Left lobe of liver (tissue), 1 donor: Measurements from ENCODE around the gene SNCG. TPM values are rescaled to one million over a fixed set of nuclear protein-coding genes. Genes with fewer than 3 reads are reported as not detected.

ENCODE experiments used
- total RNA-seq: library from RNA; stranded (reverse); gene quantifications from one replicate; pipeline ENCODE4 v1.2.1, GENCODE V29; 2021
- donor health status: DM: no; HTN: yes; CAD: no.

The SNCG gene
- total RNA-seq, 1 donor from 2014 or later: 2.0 TPM

Other genes with a start within 250 kb of the SNCG start
- 12.6 TPM for gene BMPR1A, start 202.0 kb upstream of the SNCG start, total RNA-seq
- 9.6 TPM for gene MMRN2, start 984 bp upstream of the SNCG start, total RNA-seq
- 79.3 TPM for gene ADIRF, start 9.9 kb downstream of the SNCG start, total RNA-seq
- not detected for gene FAM25A, start 61.7 kb downstream of the SNCG start, total RNA-seq
- gene GLUD1, start 136.2 kb downstream of the SNCG start, total RNA-seq: 524 TPM
- 26.7 TPM for gene SHLD2, start 136.6 kb downstream of the SNCG start, total RNA-seq